NCI-H2081 (cell line): ENCODE data around the gene SCCPDH.

Experiments used
- DNase-seq, 2 experiments: peaks; one replicate each; lab custom pipeline; 2025; lab: John Stamatoyannopoulos, UW

SCCPDH gene

DNA sequence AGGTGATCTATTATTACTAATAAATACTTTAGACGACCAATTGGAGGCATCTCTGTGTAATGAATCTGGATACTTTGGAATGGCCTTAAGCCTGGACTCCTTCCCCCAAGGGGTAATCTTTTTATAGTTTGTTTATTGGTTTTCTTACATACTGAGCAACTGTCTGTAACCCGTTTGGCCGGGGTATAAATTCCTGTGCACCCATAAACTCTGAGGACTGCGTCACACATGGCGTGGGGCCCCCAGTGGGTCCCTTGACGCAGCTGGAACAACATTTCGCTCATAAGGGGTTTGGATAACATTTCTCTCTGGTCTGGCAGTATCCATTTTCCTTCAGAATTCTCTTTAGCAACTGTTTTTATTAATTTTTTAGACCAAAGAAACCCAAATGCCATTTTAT lies 26.5 kb downstream of the SCCPDH start:
- DNase-seq, result no peak

DNA sequence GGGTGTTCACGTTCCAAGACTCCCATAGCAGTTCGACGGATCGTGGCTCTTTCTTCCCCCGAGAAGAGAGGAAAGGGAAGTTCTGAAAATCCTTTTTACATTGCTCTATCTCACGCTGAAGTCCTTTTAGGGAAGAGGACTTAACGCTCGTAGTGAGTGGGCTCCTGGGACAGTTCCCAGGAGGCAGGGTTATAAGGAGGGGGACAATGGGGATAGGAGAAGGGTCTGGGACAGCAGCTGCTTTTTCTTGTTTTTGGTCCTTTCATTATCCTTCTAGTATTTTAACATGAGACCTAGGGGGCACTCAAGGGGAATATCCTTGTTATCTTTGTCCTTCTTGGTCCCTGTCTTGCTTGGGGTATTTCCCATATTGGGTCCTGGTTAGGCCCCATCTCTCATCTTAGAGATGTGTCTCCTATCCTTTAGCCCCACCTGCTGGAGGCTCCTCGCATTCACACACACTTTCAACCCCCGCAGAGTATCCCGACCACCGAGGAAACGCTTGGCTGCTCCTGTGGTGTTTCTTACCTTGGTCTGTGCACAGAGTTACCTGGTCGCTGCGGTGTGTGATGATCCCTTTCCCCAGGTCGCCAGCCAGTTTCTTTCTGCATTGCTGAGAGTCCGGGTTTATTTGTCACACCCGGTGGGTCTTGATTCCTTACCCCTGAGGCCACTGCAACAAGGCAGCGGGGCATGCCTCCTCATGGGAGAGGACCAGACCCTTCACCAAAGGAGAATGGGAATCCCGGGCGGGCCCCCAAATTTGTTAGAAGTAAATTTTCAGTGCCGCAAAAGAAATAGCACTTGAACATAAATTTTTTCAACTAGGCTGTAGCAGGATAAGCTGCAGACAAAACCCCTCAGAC lies 29.7 kb downstream of the SCCPDH start:
- peak; percentile 51 to 64 for DNase-seq

DNA sequence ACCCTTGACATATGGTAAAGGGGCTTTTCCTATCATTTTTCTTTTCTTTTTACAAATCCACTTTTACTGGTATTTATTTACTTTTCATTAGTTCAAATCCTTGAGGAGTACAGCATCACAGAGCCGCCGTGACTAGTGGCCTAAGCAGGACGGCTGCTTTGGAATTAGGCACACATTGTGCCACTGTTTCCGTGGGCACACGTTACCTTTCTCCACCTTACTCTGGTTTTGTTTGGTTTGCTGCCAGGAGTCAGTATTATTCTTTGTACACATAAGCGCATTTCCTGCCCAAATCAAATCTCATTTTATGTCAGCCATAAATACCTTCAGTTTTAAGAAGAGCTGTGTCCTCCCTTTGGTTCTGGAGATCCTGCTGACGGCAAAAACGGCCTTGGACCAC lies 31.2 kb downstream of the SCCPDH start:
- no peak for DNase-seq

DNA sequence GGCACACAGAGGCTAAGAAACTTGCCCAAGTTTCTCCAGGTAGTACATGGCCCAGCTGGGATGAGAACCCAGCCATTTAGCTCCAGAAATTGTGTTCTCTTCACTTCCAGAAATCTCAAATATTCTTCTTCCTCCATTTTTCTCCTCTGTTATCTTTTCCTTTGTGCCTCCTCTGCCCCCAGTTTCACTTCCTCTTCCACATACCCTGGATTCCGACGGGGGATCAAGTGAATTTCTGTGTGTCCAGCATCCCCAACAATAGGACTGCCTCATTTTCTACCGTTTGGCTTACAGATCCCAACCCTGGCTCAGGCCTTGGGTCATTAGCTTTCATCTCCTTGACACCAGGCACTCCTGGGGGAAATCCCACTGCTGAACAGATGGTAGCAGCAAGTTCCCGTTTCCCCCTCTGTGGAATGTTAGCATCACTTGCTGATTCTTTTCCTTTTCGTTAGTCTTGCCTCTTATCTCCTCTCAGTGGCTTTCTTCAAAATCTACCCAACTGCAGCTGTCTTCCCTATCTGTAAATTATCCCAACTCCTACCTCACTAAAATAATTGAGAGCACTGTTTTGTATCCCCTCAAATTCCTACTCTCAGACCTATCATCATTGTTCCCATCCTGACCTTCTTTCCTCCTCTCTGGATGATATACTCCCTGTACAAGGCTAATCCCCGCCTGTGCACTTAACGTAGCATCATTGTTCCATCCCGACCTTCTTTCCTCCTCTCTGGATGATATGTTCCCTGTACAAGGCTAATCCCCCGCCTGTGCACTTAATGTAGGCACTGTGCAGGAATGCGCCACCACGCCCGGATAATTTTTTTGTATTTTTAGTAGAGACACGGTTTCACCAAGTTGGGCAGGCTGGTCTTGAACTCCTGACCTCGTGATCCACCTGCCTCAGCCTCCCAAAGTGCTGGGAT lies 36.5 kb downstream of the SCCPDH start:
- DNase-seq, result no peak

DNA sequence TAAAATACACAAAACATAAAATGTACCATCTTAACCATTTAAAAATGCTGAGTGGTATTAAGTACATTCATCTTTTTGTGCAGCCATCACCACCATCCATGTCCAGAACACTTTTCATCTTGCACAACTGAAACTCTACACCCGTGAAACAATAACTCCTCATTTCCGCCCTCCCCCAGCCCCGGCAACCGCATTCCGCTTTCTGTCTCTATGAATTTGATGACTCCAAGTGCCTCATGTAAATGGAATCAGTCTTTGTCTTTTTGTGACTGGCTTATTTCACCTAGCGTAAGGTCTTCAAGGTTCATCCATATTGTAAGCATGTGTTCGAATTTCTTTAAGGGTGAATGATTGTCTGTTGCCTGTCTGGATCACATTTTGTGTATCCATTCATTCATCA lies 37.2 kb downstream of the SCCPDH start:
- no peak for DNase-seq

DNA sequence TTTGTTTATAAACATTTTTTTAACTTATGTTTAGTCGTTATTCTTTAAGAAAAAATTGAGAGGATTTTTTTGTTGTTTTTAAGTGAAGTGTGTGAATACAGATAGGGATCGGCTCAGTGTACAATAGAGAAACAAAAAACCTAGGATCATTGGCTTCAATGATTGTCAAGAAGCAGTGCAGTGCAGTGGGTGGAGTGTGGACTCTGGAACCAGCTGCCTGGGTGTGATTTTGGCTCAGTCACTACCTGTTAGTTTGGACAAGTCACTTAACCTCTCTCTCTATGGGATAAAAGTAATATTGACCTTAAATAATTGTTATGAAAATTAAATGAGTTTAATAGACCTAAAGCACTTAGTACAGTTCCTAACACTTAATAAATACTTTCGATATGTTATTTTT lies 41.3 kb downstream of the SCCPDH start:
- no peak for DNase-seq

DNA sequence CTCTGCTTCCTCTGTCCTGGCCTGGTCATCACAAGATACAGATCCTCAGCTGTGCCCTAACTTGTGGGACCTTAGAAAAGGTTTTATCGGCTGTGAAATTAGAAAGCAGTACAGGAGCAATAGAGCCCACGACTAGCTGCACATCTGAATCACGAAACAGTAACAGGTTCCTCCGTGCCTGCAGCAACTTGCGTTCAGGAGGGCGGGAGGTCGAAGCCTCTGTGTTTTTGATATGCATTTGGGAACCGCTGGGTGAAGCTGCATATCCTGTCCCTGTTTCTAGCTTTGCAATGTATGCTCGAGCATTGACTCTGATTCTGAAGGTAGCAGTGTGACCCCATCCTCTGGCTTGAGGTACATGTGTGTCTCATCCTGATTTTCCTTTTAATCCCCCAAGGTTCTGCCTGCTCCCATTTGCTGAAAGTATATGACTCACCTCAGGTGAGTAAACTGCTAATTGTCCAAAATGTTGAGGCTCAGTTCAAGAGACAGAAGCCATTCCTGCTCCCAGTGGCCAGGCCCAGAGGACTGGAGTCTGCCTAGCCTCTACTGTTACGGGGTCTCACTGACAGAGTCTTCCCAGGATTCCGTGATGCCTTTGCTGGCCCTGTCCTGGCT lies 44.3 kb downstream of the SCCPDH start:
- no peak for DNase-seq

DNA sequence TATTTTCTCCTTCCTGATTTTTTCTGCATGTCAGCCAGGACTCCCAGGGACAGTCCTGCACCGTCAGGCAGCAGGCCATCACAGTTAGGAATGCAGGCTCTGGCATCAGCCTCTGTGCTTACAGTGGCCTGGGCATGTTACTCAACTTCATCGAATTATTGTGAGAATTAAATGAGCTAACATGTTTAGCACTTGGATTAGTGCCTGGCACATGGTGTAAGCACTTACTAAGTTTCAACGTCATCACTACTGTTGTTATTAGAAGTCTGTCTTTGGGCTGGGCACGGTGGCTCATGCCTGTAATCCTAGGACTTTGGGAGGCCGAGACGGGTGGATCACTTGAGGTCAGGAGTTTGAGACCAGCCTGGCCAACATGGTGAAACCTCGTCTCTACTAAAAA lies 45.1 kb downstream of the SCCPDH start:
- DNase-seq, result no peak

DNA sequence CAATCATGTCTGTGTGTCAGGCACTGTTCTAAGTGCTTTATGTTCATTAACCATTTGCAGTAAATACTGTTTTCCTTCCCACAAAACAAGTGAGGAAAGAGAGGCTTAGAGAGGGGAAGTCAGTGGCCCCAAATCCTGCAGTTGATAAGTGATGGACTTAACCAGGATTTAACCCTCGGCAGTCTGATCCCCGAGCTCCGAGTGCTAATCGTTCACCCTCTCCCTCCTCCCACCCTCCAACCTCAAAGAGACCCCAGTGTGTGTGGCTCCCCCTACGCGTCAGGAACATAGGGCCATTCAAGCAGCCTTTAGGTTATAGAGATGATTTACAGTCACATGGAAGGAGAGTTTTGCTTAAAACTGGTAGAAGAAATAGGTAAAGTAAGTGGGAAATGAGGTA lies 47.2 kb downstream of the SCCPDH start:
- no peak for DNase-seq

DNA sequence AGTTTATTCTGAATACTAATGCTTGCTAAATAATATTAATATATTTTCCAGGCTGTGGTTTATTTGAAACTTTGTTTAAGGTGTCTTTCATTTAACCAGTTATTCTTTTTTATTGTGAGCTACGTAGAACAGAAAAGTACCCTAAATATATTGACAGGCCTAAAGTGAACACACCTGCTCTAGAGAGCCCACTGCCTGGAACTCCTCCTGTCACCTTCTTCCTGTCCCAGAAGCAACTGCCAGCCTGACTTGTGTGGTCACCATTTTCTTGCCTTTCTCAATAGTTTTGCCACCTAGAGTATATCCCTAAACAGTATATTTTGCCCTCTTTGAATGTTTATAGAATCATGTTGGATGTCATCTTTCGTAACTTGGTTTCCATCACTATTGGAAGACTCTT lies 48.5 kb downstream of the SCCPDH start:
- no peak for DNase-seq

DNA sequence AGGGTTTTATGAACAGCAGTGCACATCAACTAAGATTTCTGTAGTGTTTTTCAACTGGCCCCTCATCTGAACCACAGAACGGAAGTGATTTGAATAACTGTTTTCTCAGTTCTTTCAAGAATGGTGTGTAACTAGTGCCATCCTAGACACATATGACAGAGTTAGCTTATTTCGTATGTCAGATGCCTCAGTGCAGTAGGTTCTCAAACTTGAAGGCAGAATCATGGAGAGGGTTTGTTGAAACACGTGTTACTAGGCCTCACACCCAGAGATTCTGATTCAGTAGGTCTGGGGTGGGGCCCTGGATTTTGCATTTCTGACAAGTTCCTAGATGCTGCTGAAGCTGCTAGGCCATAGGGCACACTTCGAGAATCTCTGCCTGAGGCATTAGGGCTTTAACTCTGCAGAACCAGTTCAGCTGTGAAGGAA lies 49.0 kb downstream of the SCCPDH start:
- no peak for DNase-seq

DNA sequence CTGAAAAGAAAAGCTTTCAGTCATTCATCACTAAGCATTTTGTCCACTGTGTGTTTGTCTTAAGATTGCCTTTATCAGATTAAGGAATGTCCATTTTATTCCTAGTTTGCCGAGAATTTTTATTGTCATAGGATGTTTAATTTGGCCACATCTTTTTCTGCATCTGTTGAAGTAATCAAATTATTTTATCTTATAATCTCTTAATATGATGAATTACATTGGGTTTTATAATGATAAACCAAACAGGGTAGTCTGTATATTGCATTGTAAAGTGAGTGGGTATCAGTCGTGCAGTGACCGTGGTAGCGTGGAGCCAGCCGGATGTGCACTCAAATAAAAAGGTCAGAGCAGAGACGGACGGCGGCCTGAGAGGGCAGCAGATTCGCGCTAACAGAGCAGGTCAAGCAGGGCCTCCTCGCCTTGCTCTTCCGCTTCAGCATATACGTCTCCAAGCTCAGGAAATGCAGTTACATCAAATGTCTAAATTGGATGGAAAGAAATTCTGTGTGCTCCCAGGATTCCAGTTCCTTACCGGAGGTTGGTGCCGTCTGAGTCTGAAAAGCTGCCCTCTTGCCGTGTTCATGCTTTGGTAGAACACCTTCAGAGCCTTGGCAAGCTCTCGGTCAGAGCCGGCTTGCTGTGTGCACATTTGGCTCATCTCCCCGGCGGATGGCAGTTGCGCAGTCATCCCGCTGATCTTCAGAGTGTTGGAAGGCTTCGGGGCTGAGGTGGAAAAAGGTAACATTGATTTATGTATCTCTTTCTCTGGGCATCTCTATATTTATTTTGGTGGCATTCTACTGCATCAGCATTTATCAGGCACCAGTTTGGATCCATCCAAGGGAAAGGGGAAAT lies 51.5 kb downstream of the SCCPDH start:
- DNase-seq, result no peak

DNA sequence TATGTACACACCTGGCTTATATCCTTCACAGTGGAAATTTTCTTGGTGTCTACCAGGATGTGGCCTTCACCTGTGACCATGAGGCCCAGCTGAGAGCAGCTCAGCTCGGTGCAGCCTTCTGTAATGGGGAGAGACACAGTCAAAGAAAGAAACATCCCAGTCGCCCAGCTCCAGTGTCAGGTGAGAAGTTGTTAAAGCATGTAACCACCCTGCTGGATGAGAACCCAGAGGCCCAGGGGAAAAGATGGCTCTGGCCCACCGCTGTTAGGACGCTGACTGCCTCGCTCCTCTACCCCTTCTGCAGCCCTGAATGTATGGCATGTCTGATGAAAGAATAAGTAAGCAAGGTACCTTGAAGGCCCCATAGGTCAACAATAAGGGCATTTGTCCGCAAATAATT lies 52.7 kb downstream of the SCCPDH start:
- no peak for DNase-seq

DNA sequence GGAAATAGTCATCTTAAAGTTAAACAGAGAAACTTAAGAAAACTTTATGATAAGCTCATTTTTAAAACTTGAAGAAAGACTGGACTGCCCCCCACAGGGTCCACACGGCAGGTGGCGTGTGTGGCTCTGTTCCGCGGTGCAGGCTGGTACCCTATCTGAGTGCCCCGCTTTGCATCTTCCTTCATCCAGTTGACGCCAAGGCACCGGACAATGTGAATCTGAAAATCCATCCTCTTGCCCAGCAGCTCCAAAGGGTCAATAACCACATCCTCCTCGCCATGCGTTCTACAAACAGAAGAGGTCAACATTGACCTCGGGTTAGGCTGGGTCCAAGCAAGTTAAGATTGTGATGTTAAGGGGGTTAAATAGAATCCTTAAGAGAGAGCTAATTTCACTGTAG lies 54.5 kb downstream of the SCCPDH start:
- no peak for DNase-seq

DNA sequence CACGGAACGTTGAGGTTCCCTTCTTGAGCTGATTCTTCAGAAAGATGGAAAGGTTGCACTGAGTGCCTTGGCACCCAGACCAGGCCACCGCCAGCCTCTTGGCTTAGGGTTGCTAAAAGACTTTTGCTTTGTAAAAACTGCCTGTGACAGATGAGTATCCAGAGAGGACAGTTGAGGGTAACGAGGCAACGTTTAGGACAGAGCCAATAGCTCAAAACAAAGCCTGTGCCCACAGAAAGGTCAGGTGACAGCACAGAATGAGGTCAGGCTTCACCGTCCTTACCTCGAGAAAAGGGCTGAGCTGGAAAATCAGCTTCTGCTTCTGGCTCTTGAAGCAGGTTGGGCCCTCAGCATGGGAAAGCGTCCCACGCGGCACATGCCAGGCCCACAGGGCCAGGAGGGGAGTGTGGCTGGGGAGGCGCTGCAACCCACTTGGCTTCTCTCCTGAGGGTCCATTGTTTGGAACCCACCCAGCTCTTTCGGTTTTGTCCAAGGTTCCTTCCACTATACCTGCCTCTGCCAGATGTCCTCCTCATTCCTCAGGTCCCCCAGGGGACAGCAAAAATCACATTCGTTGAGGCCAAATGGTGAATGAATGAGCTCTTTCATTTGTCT lies 55.5 kb downstream of the SCCPDH start:
- DNase-seq, result no peak

DNA sequence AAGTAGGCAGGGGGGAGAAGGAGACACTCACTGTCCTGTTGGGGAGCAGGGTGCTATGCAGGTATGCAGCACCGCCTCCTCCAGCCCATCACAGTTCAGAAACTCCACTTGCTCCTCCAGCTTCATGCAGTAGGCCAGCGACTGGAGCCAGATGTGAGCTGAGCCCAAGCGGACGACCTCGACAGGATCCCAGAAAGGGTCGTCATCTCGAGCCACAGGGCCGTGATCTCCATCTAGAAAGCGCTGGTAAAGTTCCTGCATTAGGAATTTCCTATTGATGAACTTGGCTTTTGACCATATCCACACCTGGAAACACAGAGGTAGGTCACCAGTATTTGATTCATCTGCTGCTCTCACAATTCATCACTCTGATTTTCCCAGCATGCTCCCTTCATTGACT lies 56.1 kb downstream of the SCCPDH start:
- no peak for DNase-seq

DNA sequence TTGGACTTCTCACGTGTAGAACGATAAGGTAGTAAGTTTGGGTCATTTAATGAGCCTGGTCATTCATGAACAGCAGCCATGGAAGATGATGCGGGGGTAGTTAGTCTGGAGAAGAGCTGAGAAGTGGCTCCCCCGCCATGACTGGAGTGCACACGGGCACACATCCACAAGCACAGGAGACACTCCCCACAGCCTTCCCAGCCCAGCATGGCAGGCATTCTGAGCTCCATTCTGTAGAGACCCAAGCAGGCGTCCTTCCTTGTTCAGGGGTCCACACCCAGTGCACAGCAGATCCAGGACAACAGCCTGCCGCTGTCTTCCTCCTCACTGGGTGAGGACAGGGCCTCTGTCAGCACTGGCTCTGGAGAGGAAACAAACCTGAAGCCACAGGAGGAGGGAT lies 57.0 kb downstream of the SCCPDH start:
- DNase-seq, result no peak

DNA sequence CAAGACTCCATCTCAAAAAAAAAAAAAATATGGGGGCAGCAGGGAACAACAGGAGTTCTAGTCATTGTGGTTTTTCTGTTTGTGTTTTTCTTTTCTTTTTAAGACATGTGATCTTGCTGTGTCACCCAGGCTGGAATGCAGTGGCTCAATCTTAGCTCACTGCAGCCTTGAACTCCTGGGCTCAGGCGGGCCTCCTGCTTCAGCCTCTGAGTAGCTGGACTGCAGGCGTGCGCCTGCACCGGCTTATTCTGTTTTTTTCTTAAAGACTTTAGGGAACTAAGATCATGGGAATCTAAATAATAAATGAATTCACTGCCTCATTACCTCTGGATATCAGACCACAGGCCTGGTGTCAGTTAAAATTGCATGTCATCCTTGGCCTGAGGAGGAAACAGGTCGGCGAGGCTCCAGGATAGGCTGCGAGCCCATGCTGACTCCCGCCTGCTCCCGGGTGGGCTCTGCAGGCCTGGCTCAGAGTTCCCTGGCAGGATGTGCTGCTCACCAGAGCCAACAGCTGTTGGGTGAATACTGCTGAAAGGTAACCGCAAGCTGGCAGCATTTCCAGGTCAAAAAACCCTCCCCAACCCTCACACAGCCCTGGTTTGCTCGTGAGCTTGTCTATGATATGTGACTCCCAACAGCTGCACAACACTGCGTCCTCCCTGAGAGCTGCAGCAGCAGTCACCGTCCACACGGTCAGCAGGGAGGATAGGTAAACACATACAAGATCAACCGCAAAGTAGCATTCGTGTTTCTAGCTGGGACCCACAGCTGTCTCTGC lies 58.1 kb downstream of the SCCPDH start:
- DNase-seq, result peak; percentile 28 to 35

DNA sequence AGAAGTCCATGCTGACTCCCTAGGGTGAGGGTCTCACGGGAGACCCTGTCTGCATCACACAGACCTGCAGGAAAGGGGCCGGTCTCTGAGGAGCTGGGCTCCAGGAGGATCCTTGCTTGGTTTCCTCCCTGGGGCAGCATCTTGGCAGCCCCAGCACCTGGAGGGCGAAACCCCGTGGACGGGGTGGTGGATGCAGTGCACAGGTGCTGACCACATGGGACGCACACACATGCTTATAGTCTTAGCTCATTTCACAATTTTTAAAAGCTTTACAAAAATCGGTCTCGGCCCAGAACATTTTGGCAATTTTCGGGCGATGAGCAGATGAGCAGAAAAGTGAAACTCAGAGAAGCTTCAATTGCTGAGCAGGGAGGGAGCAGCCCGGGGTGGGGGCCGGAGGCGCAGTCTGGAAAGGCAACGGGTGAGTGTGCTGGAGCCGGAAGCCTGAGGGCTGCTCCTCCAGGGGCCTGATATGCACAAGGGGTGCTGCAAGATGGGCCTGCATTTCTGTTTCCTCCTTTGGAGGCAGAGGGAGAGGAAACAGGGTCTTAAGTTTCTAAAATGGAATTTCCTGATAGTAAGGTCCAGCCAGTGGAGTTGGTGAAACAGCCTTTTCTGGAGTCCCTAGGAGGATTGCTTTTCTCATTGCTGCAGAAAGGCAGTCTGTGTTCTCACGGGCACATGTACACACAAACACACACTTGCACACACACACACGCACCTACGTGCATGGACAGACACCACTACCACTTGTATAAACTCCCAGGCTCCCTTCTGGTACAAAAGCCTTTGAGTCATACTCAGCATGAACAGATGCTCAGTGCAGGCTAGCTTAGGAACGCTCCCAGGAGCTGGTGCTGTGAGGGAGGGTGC lies 60.6 kb downstream of the SCCPDH start:
- DNase-seq, result no peak
